Breast epithelium (tissue), 4 donors: ENCODE results near the gene ATP10B. TPM values are rescaled to one million over a fixed set of nuclear protein-coding genes. Genes with fewer than 3 reads are reported as not detected.

ENCODE experiments used
- DNase-seq, 2 donors: peaks; one replicate each; pipeline ENCODE4 v3.0.0-alpha.2; 2019; ENCODE audit warnings: low spot score in 2 of 2
- H3K27ac ChIP-seq, 2 donors: fragments of 200-600 bp; sonication (generic) in 1 of 2; one replicate each; pipeline ENCODE4 v1.5.1; 2016 to 2019; ENCODE audit warnings: mild to moderate bottlenecking in 1 of 2
- H3K27me3 ChIP-seq, 2 donors: fragments of 200-600 bp; sonication (generic) in 1 of 2; one replicate each; pipeline versions ENCODE4 v1.5.1 to v1.6.0; 2017 to 2019; ENCODE audit warnings: control low read depth in 1 of 2, mild to moderate bottlenecking in 1 of 2
- H3K36me3 ChIP-seq: fragments of 200-600 bp; one replicate; pipeline ENCODE4 v1.5.1; 2019
- H3K4me1 ChIP-seq, 2 donors: fragments of 200-600 bp; sonication (generic); one replicate each; pipeline ENCODE4 v1.5.1; 2016 to 2019; ENCODE audit warnings: control low read depth in 1 of 2
- H3K4me3 ChIP-seq, 3 donors: fragments of 200-600 bp; sonication (generic); 1 replicate in 2 of 3; 2 replicates in 1 of 3; pipeline ENCODE4 v1.5.1; 2016 to 2019; ENCODE audit warnings: mild to moderate bottlenecking in 3 of 3, moderate library complexity in 2 of 3
- H3K9me3 ChIP-seq, 2 donors: fragments of 200-600 bp; sonication (generic) in 1 of 2; one replicate each; pipeline ENCODE4 v1.5.1; 2016 to 2019; ENCODE audit warnings: control low read depth in 1 of 2
- CTCF ChIP-seq, 3 donors: fragments of 450-650 bp; IDR thresholded peaks; one replicate each; pipeline ENCODE4 v1.5.1; 2016 to 2017; ENCODE audit warnings: antibody characterized with exemption in 3 of 3, mild to moderate bottlenecking in 3 of 3, moderate library complexity in 3 of 3
- POLR2A ChIP-seq: fragments of 450-650 bp; IDR thresholded peaks from one replicate; pipeline ENCODE4 v1.6.1; 2016; ENCODE audit warnings: antibody characterized with exemption, mild to moderate bottlenecking, moderate library complexity
- POLR2AphosphoS5 ChIP-seq, 3 donors: sonication (generic); formaldehyde crosslinking; IDR thresholded peaks; one replicate each; pipeline ENCODE4 v1.6.1; 2017; ENCODE audit warnings: antibody characterized with exemption in 3 of 3
- intact Hi-C: fragments of 100-400 bp; cut with DNase I; formaldehyde crosslinking; loops from one replicate; pipeline ENCODE4 v1.15.1; 2023; ENCODE audit warnings: low total_unique reads
- total RNA-seq, 3 donors: library from RNA; depleted of rRNA; stranded (reverse); fragments of >200 nt; gene quantifications; one replicate each; pipeline ENCODE4 v1.1.0, GENCODE V29; 2016

The ATP10B gene
- total RNA-seq, 3 donors from 2014 or later: under 0.01 to 2.9 TPM; not detected in 1

- Histone ChIP-seq H3K4me3 (no peak overlapping the region), H3K9me3 (no peaks in the 10 kb centered on the region), H3K36me3 (no peaks in the 10 kb centered on the region), H3K27me3 (no peaks in the 10 kb centered on the region), H3K4me1 (no peaks in the 10 kb centered on the region), H3K27ac (no peak overlapping the region)
- DNase-seq: no peak
- intact Hi-C loops: no loop called here
- TF ChIP-seq POLR2AphosphoS5 (IDR thresholded peaks at IDR 0.05) (no peak), POLR2A (no peak), CTCF (IDR thresholded peaks at IDR 0.05) (no peak)
Observed at GRCh38 chr5:160772854-160773253, 79.2 kb downstream of the ATP10B start.

GRCh38 chr5:160770718-160771117 lies 81.3 kb downstream of the ATP10B start:
- no peak for DNase-seq
- TF ChIP-seq POLR2AphosphoS5 (IDR thresholded peaks at IDR 0.05): no peak
- TF ChIP-seq CTCF (IDR thresholded peaks at IDR 0.05): no peak
- no peak for TF ChIP-seq POLR2A
- Histone ChIP-seq H3K36me3 (no peaks in the 10 kb centered on the region), H3K27me3 (no peaks in the 10 kb centered on the region), H3K4me1 (no peaks in the 10 kb centered on the region), H3K4me3 (no peak overlapping the region), H3K9me3 (no peaks in the 10 kb centered on the region), H3K27ac (no peak overlapping the region)
- intact Hi-C loops: no loop called here

- intact Hi-C loops: no loop called here
- no peak for TF ChIP-seq POLR2AphosphoS5 (IDR thresholded peaks at IDR 0.05)
- no peak for TF ChIP-seq CTCF (IDR thresholded peaks at IDR 0.05)
- TF ChIP-seq POLR2A: no peak
- H3K36me3 ChIP-seq: no peaks in the 10 kb centered on the region
- no peak overlapping the region for H3K4me3 ChIP-seq
- no peak overlapping the region for H3K27ac ChIP-seq
- H3K9me3 ChIP-seq: no peaks in the 10 kb centered on the region
- DNase-seq: no peak
- no peaks in the 10 kb centered on the region for H3K27me3 ChIP-seq
- H3K4me1 ChIP-seq: no peaks in the 10 kb centered on the region
Observed at GRCh38 chr5:160769301-160769700, 82.7 kb downstream of the ATP10B start.

- Histone ChIP-seq H3K27me3 (no peaks in the 10 kb centered on the region), H3K36me3 (no peaks in the 10 kb centered on the region), H3K4me1 (no peaks in the 10 kb centered on the region), H3K4me3 (no peak overlapping the region), H3K9me3 (peaks cover 0 to 2% of the 10 kb centered on the region in 2 donors), H3K27ac (no peak overlapping the region)
- no peak for TF ChIP-seq CTCF (IDR thresholded peaks at IDR 0.05)
- TF ChIP-seq POLR2AphosphoS5 (IDR thresholded peaks at IDR 0.05): no peak
- no peak for TF ChIP-seq POLR2A
- intact Hi-C loops: no loop called here
- DNase-seq: no peak
Observed at GRCh38 chr5:160767062-160767461, 84.9 kb downstream of the ATP10B start.

GRCh38 chr5:160760008-160760407 lies 92.0 kb downstream of the ATP10B start:
- TF ChIP-seq CTCF (IDR thresholded peaks at IDR 0.05): no peak
- no peak for TF ChIP-seq POLR2A
- no peak for TF ChIP-seq POLR2AphosphoS5 (IDR thresholded peaks at IDR 0.05)
- Histone ChIP-seq H3K27me3 (no peaks in the 10 kb centered on the region), H3K9me3 (peaks cover 0 to 10% of the 10 kb centered on the region in 2 donors), H3K4me3 (no peak overlapping the region), H3K27ac (no peak overlapping the region), H3K4me1 (no peaks in the 10 kb centered on the region), H3K36me3 (no peaks in the 10 kb centered on the region)
- no peak for DNase-seq
- intact Hi-C loops: no loop called here
